ENCODE data around the gene MAP4K3.

- TF ChIP-seq, protein P1, sequence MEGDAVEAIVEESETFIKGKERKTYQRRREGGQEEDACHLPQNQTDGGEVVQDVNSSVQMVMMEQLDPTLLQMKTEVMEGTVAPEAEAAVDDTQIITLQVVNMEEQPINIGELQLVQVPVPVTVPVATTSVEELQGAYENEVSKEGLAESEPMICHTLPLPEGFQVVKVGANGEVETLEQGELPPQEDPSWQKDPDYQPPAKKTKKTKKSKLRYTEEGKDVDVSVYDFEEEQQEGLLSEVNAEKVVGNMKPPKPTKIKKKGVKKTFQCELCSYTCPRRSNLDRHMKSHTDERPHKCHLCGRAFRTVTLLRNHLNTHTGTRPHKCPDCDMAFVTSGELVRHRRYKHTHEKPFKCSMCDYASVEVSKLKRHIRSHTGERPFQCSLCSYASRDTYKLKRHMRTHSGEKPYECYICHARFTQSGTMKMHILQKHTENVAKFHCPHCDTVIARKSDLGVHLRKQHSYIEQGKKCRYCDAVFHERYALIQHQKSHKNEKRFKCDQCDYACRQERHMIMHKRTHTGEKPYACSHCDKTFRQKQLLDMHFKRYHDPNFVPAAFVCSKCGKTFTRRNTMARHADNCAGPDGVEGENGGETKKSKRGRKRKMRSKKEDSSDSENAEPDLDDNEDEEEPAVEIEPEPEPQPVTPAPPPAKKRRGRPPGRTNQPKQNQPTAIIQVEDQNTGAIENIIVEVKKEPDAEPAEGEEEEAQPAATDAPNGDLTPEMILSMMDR (IDR thresholded peaks at IDR 0.05): no peak
- TF ChIP-seq POLR2A (IDR thresholded peaks at IDR 0.05): no peak
Measured at GRCh38 chr2:39380525-39381150, 56.4 kb downstream of the MAP4K3 start.
